Transverse colon (tissue), 4 donors: ENCODE measurements around the gene LRRC73. TPM values are rescaled to one million over a fixed set of nuclear protein-coding genes. Genes with fewer than 3 reads are reported as not detected.
"Not testable (repeated sequence)": the region's sequence is repeated elsewhere in the genome, so short reads cannot be mapped to it uniquely, and the experiment has no call there.

Source experiments
- DNase-seq: peaks from one replicate; pipeline ENCODE4 v3.0.0-alpha.2; 2019
- H3K27ac ChIP-seq, 4 donors: fragments of 200-600 bp; sonication (generic); 2 replicates each; pipeline ENCODE4 v1.5.1; 2016 to 2018; ENCODE audit warnings: inconsistent platforms in 4 of 4
- H3K27me3 ChIP-seq: fragments of 200-600 bp; sonication (generic); 2 replicates; pipeline ENCODE4 v1.5.1; 2017; ENCODE audit warnings: inconsistent platforms
- H3K36me3 ChIP-seq, 4 donors: fragments of 200-600 bp; sonication (generic); 2 replicates each; pipeline ENCODE4 v1.5.1; 2017 to 2019; ENCODE audit warnings: inconsistent platforms in 4 of 4
- H3K4me1 ChIP-seq, 4 donors: fragments of 200-600 bp; sonication (generic); 2 replicates each; pipeline ENCODE4 v1.5.1; 2017 to 2020; ENCODE audit warnings: inconsistent platforms in 4 of 4
- H3K4me3 ChIP-seq, 4 donors: fragments of 200-600 bp; sonication (generic); 1 replicate in 1 of 4; 2 replicates in 3 of 4; pipeline versions ENCODE4 v1.5.1 to v1.6.1; 2017 to 2019; ENCODE audit warnings: inconsistent platforms in 4 of 4
- H3K9me3 ChIP-seq, 2 donors: fragments of 200-600 bp; sonication (generic); 2 replicates each; pipeline ENCODE4 v1.5.1; 2017 to 2019; ENCODE audit warnings: inconsistent platforms in 2 of 2
- CTCF ChIP-seq, 5 experiments: fragments of 200-600 bp in 3 of 5; fragments of 450-650 bp in 2 of 5; sonication (generic) in 3 of 5; IDR thresholded peaks; 1 replicate in 2 of 5; 2 replicates in 3 of 5; pipeline ENCODE4 v1.5.1; 2016 to 2017; ENCODE audit warnings: antibody characterized with exemption in 5 of 5, inconsistent platforms in 3 of 5, mild to moderate bottlenecking in 2 of 5, moderate library complexity in 1 of 5
- EP300 ChIP-seq: sonication (generic); formaldehyde crosslinking; IDR thresholded peaks from one replicate; pipeline ENCODE4 v1.6.1; 2017; ENCODE audit warnings: antibody characterized with exemption, low read depth
- POLR2A ChIP-seq: fragments of 450-650 bp; IDR thresholded peaks from one replicate; pipeline ENCODE4 v1.6.1; 2016; ENCODE audit warnings: antibody characterized with exemption, mild to moderate bottlenecking, moderate library complexity
- POLR2AphosphoS5 ChIP-seq, 3 donors: sonication (generic); formaldehyde crosslinking; IDR thresholded peaks; one replicate each; pipeline ENCODE4 v1.6.1; 2016; ENCODE audit warnings: antibody characterized with exemption in 3 of 3
- WGBS, 2 donors: methylation state at CpG; one replicate each; pipeline ENCODE4 v1.1.5; 2018; ENCODE audit warnings: low coverage in 1 of 2; 5-methylcytosine and 5-hydroxymethylcytosine counted together
- in situ Hi-C, 4 donors: fragments of 200-750 bp; cut with MboI; loops; one replicate each; pipeline versions ENCODE4 v1.15.0 to v1.15.1; 2017; ENCODE audit warnings: low sequenced_read_pairs in 3 of 4, low pct_ligation_motif_present in 1 of 4, low pct_unique_long_range_greater_than_20kb in 1 of 4
- intact Hi-C: fragments of 100-400 bp; cut with DNase I; formaldehyde crosslinking; loops from one replicate; pipeline ENCODE4 v1.15.1; 2023; ENCODE audit warnings: low total_unique reads
- total RNA-seq, 4 donors: library from RNA; depleted of rRNA; stranded (reverse); fragments of >200 nt; gene quantifications; one replicate each; pipeline ENCODE4 v1.1.0, GENCODE V29; 2016

Gene LRRC73
- total RNA-seq, 4 donors from 2014 or later = 0.60 to 0.96 TPM; not detected in 2

GRCh38 chr6:43499028-43499815 lies 10.9 kb downstream of the LRRC73 start:
- TF ChIP-seq POLR2A = no peak
- no peak for TF ChIP-seq POLR2AphosphoS5 (IDR thresholded peaks at IDR 0.05)
- no peak for TF ChIP-seq EP300
- no peak for TF ChIP-seq CTCF (IDR thresholded peaks at IDR 0.05)
- DNase-seq = no peak
- H3K36me3 ChIP-seq = peaks cover 0 to 22% (median 14%) of the 10 kb centered on the region in 4 donors
- intact Hi-C loops = no loop called here
- H3K4me3 ChIP-seq = no peak overlapping the region
- no peaks in the 10 kb centered on the region for H3K9me3 ChIP-seq
- in situ Hi-C loops = no loop called here
- WGBS, 2 donors = 82 to 100% methylated on average over 3 to 12 of the region's 12 CpGs
- no peak overlapping the region for H3K27ac ChIP-seq
- no peaks in the 10 kb centered on the region for H3K27me3 ChIP-seq
- peaks cover 0 to 8% (median 7%) of the 10 kb centered on the region in 4 donors for H3K4me1 ChIP-seq

- H3K27ac ChIP-seq, H3K4me3 ChIP-seq, H3K27me3 ChIP-seq, in situ Hi-C loops, intact Hi-C loops, H3K9me3 ChIP-seq, H3K4me1 ChIP-seq, DNase-seq: not testable (repeated sequence)
- 94 to 96% methylated on average over 3 to 5 of the region's 5 CpGs for WGBS, 2 donors
- peaks cover 0 to 22% (median 13%) of the 10 kb centered on the region in 4 donors for H3K36me3 ChIP-seq
Measured at GRCh38 chr6:43498291-43498690, 11.9 kb downstream of the LRRC73 start.

- 94% methylated on average over 12 of the region's 12 CpGs; no CpG with 5 or more reads in 1 of the 2 donors for WGBS, 2 donors
- H3K27ac ChIP-seq = no peak overlapping the region
- in situ Hi-C loops (no loop called here), intact Hi-C loops (no loop called here)
- H3K9me3 ChIP-seq = no peaks in the 10 kb centered on the region
- no peaks in the 10 kb centered on the region for H3K27me3 ChIP-seq
- no peak for DNase-seq
- TF ChIP-seq EP300 = no peak
- no peak for TF ChIP-seq POLR2A
- TF ChIP-seq POLR2AphosphoS5 (IDR thresholded peaks at IDR 0.05) = no peak
- TF ChIP-seq CTCF (IDR thresholded peaks at IDR 0.05) = no peak
- no peak overlapping the region for H3K4me3 ChIP-seq
- peaks cover 0 to 12% (median 8%) of the 10 kb centered on the region in 4 donors for H3K4me1 ChIP-seq
- H3K36me3 ChIP-seq = peaks cover 0 to 22% (median 12%) of the 10 kb centered on the region in 4 donors
Measured at GRCh38 chr6:43497689-43498088, 12.5 kb downstream of the LRRC73 start.

- DNase-seq = no peak
- in situ Hi-C loops = no loop called here
- Histone ChIP-seq H3K27me3 (no peaks in the 10 kb centered on the region), H3K4me3 (no peak overlapping the region), H3K4me1 (peaks cover 2 to 18% (median 14%) of the 10 kb centered on the region in 4 donors), H3K9me3 (no peaks in the 10 kb centered on the region), H3K27ac (no peak overlapping the region), H3K36me3 (peaks cover 0 to 22% (median 11%) of the 10 kb centered on the region in 4 donors)
- 86 to 100% methylated on average over 1 to 6 of the region's 6 CpGs for WGBS, 2 donors
- TF ChIP-seq CTCF (IDR thresholded peaks at IDR 0.05) = no peak
- TF ChIP-seq EP300 = no peak
- no peak for TF ChIP-seq POLR2A
- TF ChIP-seq POLR2AphosphoS5 (IDR thresholded peaks at IDR 0.05) = no peak
- intact Hi-C loops = no loop called here
Measured at GRCh38 chr6:43497129-43497396, 13.1 kb downstream of the LRRC73 start.
